ENCODE results near the gene ALS2. TPM values are rescaled to one million over a fixed set of nuclear protein-coding genes. Genes with fewer than 3 reads are reported as not detected.

Gene ALS2
- polyA plus RNA-seq, 1 of the 3 experiments (the other 2 are of a cell fraction) = 11.6 TPM

GRCh38 chr2:201707142-201707541, 73.6 kb downstream of the ALS2 start:
- Histone ChIP-seq H3K79me2 (ENCODE audit: insufficient read depth) (no peaks in the 10 kb centered on the region), H3K9me2 (no peaks in the 10 kb centered on the region), H3K9ac (no peak overlapping the region), H3K4me2 (no peak overlapping the region), H3K4me3 (ENCODE audit: low read depth in 2 of 2, low read length in 1 of 2) (no peak overlapping the region), H3K36me3 (replicated peaks in 1 of 2; ENCODE audit: control insufficient read depth in 1 of 2, insufficient read depth in 2 of 2, low read length in 1 of 2) (peaks cover 71 to 76% of the 10 kb centered on the region in 2 experiments), H3K27ac (ENCODE audit: low read depth in 2 of 2, low read length in 1 of 2) (peak overlapping the region in 1 of 2 experiments; percentile 32; a peak in 2 of 4 replicates), H2AFZ (ENCODE audit: low read depth) (no peak overlapping the region), H3K9me3 (no peaks in the 10 kb centered on the region), H3K4me1 (ENCODE audit: control insufficient read depth in 1 of 2, insufficient read depth in 2 of 2, low read depth in 1 of 2, low read length in 1 of 2) (peaks cover 0 to 29% of the 10 kb centered on the region in 2 experiments; a peak in 1 of 4 replicates), H4K20me1 (ENCODE audit: insufficient read depth) (no peaks in the 10 kb centered on the region), H3F3A (replicated peaks; ENCODE audit: insufficient read depth) (peaks cover 13% of the 10 kb centered on the region), H3K27me3 (ENCODE audit: insufficient read depth) (no peaks in the 10 kb centered on the region)
- CTCF ChIA-PET = no interaction called here
- TF ChIP-seq IRF3 (IDR thresholded peaks at IDR 0.05; ENCODE audit: low read depth, low read length) (no peak), FOXM1 (IDR thresholded peaks at IDR 0.05; ENCODE audit: low read depth) (no peak), SIN3A (IDR thresholded peaks at IDR 0.05; ENCODE audit: borderline replicate concordance, low read depth, low read length) (no peak), EP300 (IDR thresholded peaks at IDR 0.05; ENCODE audit: borderline replicate concordance in 1 of 2, low read depth in 1 of 2, low read length in 1 of 2) (no peak)
- TF ChIP-seq, protein P1, sequence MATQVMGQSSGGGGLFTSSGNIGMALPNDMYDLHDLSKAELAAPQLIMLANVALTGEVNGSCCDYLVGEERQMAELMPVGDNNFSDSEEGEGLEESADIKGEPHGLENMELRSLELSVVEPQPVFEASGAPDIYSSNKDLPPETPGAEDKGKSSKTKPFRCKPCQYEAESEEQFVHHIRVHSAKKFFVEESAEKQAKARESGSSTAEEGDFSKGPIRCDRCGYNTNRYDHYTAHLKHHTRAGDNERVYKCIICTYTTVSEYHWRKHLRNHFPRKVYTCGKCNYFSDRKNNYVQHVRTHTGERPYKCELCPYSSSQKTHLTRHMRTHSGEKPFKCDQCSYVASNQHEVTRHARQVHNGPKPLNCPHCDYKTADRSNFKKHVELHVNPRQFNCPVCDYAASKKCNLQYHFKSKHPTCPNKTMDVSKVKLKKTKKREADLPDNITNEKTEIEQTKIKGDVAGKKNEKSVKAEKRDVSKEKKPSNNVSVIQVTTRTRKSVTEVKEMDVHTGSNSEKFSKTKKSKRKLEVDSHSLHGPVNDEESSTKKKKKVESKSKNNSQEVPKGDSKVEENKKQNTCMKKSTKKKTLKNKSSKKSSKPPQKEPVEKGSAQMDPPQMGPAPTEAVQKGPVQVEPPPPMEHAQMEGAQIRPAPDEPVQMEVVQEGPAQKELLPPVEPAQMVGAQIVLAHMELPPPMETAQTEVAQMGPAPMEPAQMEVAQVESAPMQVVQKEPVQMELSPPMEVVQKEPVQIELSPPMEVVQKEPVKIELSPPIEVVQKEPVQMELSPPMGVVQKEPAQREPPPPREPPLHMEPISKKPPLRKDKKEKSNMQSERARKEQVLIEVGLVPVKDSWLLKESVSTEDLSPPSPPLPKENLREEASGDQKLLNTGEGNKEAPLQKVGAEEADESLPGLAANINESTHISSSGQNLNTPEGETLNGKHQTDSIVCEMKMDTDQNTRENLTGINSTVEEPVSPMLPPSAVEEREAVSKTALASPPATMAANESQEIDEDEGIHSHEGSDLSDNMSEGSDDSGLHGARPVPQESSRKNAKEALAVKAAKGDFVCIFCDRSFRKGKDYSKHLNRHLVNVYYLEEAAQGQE (IDR thresholded peaks at IDR 0.05; ENCODE audit: low read depth, low read length) = no peak
- no peak for DNase-seq
- WGBS (ENCODE audit: low lambda C conversion rate) = 100% methylated on average over 1 of the region's 1 CpG
- POLR2A ChIA-PET = no interaction called here

GRCh38 chr2:201704536-201704935, 76.2 kb downstream of the ALS2 start:
- no peak overlapping the region for H2AFZ ChIP-seq (ENCODE audit: low read depth)
- H3K9me2 ChIP-seq = no peaks in the 10 kb centered on the region
- peaks cover 67 to 84% of the 10 kb centered on the region in 2 experiments for H3K36me3 ChIP-seq (replicated peaks in 1 of 2; ENCODE audit: control insufficient read depth in 1 of 2, insufficient read depth in 2 of 2, low read length in 1 of 2)
- ChIA-PET POLR2A (no interaction called here), CTCF (no interaction called here)
- H3K79me2 ChIP-seq (ENCODE audit: insufficient read depth) = no peaks in the 10 kb centered on the region
- peaks cover under 1 to 49% of the 10 kb centered on the region in 2 experiments for H3K4me1 ChIP-seq (ENCODE audit: control insufficient read depth in 1 of 2, insufficient read depth in 2 of 2, low read depth in 1 of 2, low read length in 1 of 2)
- peak overlapping the region in 1 of 2 experiments; percentile 38; a peak in 2 of 4 replicates for H3K27ac ChIP-seq (ENCODE audit: low read depth in 2 of 2, low read length in 1 of 2)
- H3K4me3 ChIP-seq (ENCODE audit: low read depth in 2 of 2, low read length in 1 of 2) = no peak overlapping the region
- no peaks in the 10 kb centered on the region for H3K27me3 ChIP-seq (ENCODE audit: insufficient read depth)
- no peak overlapping the region for H3K9ac ChIP-seq
- no peak overlapping the region for H3K4me2 ChIP-seq
- peaks cover 23% of the 10 kb centered on the region for H3F3A ChIP-seq (replicated peaks; ENCODE audit: insufficient read depth)
- no peak for DNase-seq
- H3K9me3 ChIP-seq = no peaks in the 10 kb centered on the region
- TF ChIP-seq, protein P2, sequence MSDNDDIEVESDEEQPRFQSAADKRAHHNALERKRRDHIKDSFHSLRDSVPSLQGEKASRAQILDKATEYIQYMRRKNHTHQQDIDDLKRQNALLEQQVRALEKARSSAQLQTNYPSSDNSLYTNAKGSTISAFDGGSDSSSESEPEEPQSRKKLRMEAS (IDR thresholded peaks at IDR 0.05; ENCODE audit: low read depth) = no peak
- TF ChIP-seq POLR2AphosphoS5 (IDR thresholded peaks at IDR 0.05; ENCODE audit: low read depth, low read length) (no peak), ELF1 (IDR thresholded peaks at IDR 0.05) (no peak), GATA2 (CRISPR knock-in tag; IDR thresholded peaks at IDR 0.05) (no peak), TAF1 (IDR thresholded peaks at IDR 0.05; ENCODE audit: borderline replicate concordance, low read depth, low read length) (no peak)
- H4K20me1 ChIP-seq (ENCODE audit: insufficient read depth) = no peaks in the 10 kb centered on the region
- whole genome bisulfite sequencing (ENCODE audit: low lambda C conversion rate) = 42% methylated on average over 5 of the region's 5 CpGs
